SK-N-SH (cell line): Measurements from ENCODE around the gene ARHGEF3. TPM values are rescaled to one million over a fixed set of nuclear protein-coding genes. Genes with fewer than 3 reads are reported as not detected.
"Not testable (repeated sequence)": the region's sequence is repeated elsewhere in the genome, so short reads cannot be mapped to it uniquely, and the experiment has no call there.

Source experiments
- CTCF ChIA-PET: fragments of 300-600, 350-600 bp; formaldehyde crosslinking; extraction: SDS; loops from one replicate; lab custom pipeline; 2021; lab: Yijun Ruan, JAX
- POLR2A ChIA-PET: fragments of 350-600 bp; sonication (Branson Sonifier 250); formaldehyde crosslinking; extraction: SDS; loops from one replicate; lab custom pipeline; 2020; ENCODE audit warnings: antibody characterized with exemption, inconsistent platforms; lab: Yijun Ruan, JAX
- DNase-seq: peaks from one replicate; pipeline ENCODE4 v3.0.0; 2012
- H2AFZ ChIP-seq: fragments of 200-600 bp; sonication (generic); 2 replicates; pipeline ENCODE4 v1.8.1; 2016; ENCODE audit warnings: antibody characterized with exemption, mild to moderate bottlenecking, low read depth
- H3F3A ChIP-seq: fragments of 200-600 bp; sonication (generic); replicated peaks from 2 replicates; pipeline ENCODE3; 2016; ENCODE audit warnings: antibody characterized with exemption, mild to moderate bottlenecking; ENCODE audit not compliant: insufficient read depth
- H3K27ac ChIP-seq, 2 experiments: fragments of 200-500 bp in 1 of 2; fragments of 200-600 bp in 1 of 2; sonication (Bioruptor generic) in 1 of 2; sonication (generic), shearing (Covaris generic) in 1 of 2; 2 replicates each; pipeline versions ENCODE4 v1.5.1 to v1.6.1; 2014 to 2016; ENCODE audit warnings: low read depth in 2 of 2, inconsistent platforms in 1 of 2, low read length in 1 of 2, mild to moderate bottlenecking in 1 of 2, mixed read lengths in 1 of 2
- H3K27me3 ChIP-seq: fragments of 200-600 bp; sonication (generic), shearing (Covaris generic); 2 replicates; pipeline ENCODE4 v1.6.1; 2016; ENCODE audit warnings: mixed run types; ENCODE audit not compliant: insufficient read depth
- H3K36me3 ChIP-seq, 2 experiments: fragments of 200-500 bp in 1 of 2; fragments of 200-600 bp in 1 of 2; sonication (Bioruptor generic) in 1 of 2; sonication (generic) in 1 of 2; replicated peaks in 1 of 2; 2 replicates each; pipeline versions ENCODE3 to v1.5.1; 2014 to 2016; ENCODE audit warnings: low read length in 1 of 2, mild to moderate bottlenecking in 1 of 2; ENCODE audit not compliant: insufficient read depth in 2 of 2, control insufficient read depth in 1 of 2
- H3K4me1 ChIP-seq, 2 experiments: fragments of 200-500 bp in 1 of 2; fragments of 200-600 bp in 1 of 2; sonication (Bioruptor generic) in 1 of 2; sonication (generic), shearing (Covaris generic) in 1 of 2; 2 replicates each; pipeline versions ENCODE4 v1.5.1 to v1.6.1; 2014 to 2016; ENCODE audit warnings: low read depth in 1 of 2, low read length in 1 of 2, mixed run types in 1 of 2; ENCODE audit not compliant: insufficient read depth in 2 of 2, control insufficient read depth in 1 of 2
- H3K4me2 ChIP-seq: fragments of 200-600 bp; sonication (generic), shearing (Covaris generic); 2 replicates; pipeline ENCODE4 v1.6.1; 2017; ENCODE audit warnings: mixed run types
- H3K4me3 ChIP-seq, 2 experiments: fragments of 200-500 bp in 1 of 2; fragments of 200-600 bp in 1 of 2; sonication (Bioruptor generic) in 1 of 2; sonication (generic), shearing (Covaris generic) in 1 of 2; 2 replicates each; pipeline versions ENCODE4 v1.5.1 to v1.8.1; 2014 to 2016; ENCODE audit warnings: low read depth in 2 of 2, inconsistent platforms in 1 of 2, low read length in 1 of 2, mild to moderate bottlenecking in 1 of 2, mixed read lengths in 1 of 2, moderate library complexity in 1 of 2
- H3K79me2 ChIP-seq: fragments of 200-600 bp; sonication (generic); 2 replicates; pipeline ENCODE4 v1.8.1; 2017; ENCODE audit warnings: mild to moderate bottlenecking; ENCODE audit not compliant: insufficient read depth
- H3K9ac ChIP-seq: fragments of 200-600 bp; sonication (generic); 2 replicates; pipeline ENCODE4 v1.6.1; 2017; ENCODE audit warnings: mixed run types
- H3K9me2 ChIP-seq: fragments of 200-600 bp; sonication (generic); 2 replicates; pipeline ENCODE4 v1.6.1; 2017; ENCODE audit warnings: mixed run types
- H3K9me3 ChIP-seq: fragments of 200-600 bp; sonication (generic); 2 replicates; pipeline ENCODE4 v1.6.1; 2017; ENCODE audit warnings: mixed run types, mild to moderate bottlenecking, moderate library complexity
- H4K20me1 ChIP-seq: fragments of 200-600 bp; sonication (generic); 2 replicates; pipeline ENCODE4 v1.6.1; 2017; ENCODE audit warnings: mild to moderate bottlenecking, mixed run types; ENCODE audit not compliant: insufficient read depth
- FOSL2 ChIP-seq: IDR thresholded peaks from 2 replicates; pipeline ENCODE4 v1.4.0; 2012; ENCODE audit warnings: low read depth, mild to moderate bottlenecking, moderate library complexity, borderline replicate concordance
- FOXJ3 ChIP-seq: sonication (generic); formaldehyde crosslinking; IDR thresholded peaks from 2 replicates; pipeline ENCODE4 v1.5.1; 2020; ENCODE audit warnings: mild to moderate bottlenecking, missing genetic modification reagents
- FOXM1 ChIP-seq: IDR thresholded peaks from 2 replicates; pipeline ENCODE4 v1.4.0; 2012; ENCODE audit warnings: low read depth, mild to moderate bottlenecking
- MEF2A ChIP-seq: IDR thresholded peaks from 2 replicates; pipeline ENCODE4 v1.4.0; 2012; ENCODE audit warnings: low read depth, borderline replicate concordance
- NFIC ChIP-seq: IDR thresholded peaks from 2 replicates; pipeline ENCODE4 v1.4.0; 2012; ENCODE audit warnings: borderline replicate concordance
- NRF1 ChIP-seq: IDR thresholded peaks from 2 replicates; pipeline ENCODE4 v1.6.1; 2012; ENCODE audit warnings: low read depth, mild to moderate bottlenecking, low read length
- POLR2AphosphoS5 ChIP-seq: IDR thresholded peaks from 2 replicates; pipeline ENCODE4 v1.6.1; 2012; ENCODE audit warnings: low read depth, low read length
- RFX5 ChIP-seq: IDR thresholded peaks from 2 replicates; pipeline ENCODE4 v1.6.1; 2012; ENCODE audit warnings: mild to moderate bottlenecking, improper control_type of control experiment, low read length
- TAF1 ChIP-seq: IDR thresholded peaks from 2 replicates; pipeline ENCODE4 v1.6.1; 2012; ENCODE audit warnings: low read depth, mild to moderate bottlenecking, low read length, moderate library complexity, borderline replicate concordance
- WGBS: methylation state at CpG from one replicate; pipeline ENCODE4 v1.1.6; 2017; ENCODE audit warnings: low lambda C conversion rate; 5-methylcytosine and 5-hydroxymethylcytosine counted together
- polyA plus RNA-seq, 3 experiments: library from polyadenylated mRNA; depleted of rRNA; stranded (reverse); fragments of >200 nt; gene quantifications; 2 replicates each; pipeline ENCODE4 v1.2.3, GENCODE V29; 2012
- TF ChIP-seq, protein P1 (sequence below): IDR thresholded peaks from 2 replicates; pipeline ENCODE4 v1.6.1; 2012; ENCODE audit warnings: mild to moderate bottlenecking, low read depth, low read length, moderate library complexity
- TF ChIP-seq, protein P2 (sequence below): fragments of 200-600 bp; sonication (generic); IDR thresholded peaks from 2 replicates; pipeline ENCODE4 v1.6.1; 2017; ENCODE audit warnings: antibody characterized with exemption, mild to moderate bottlenecking, moderate library complexity

The ARHGEF3 gene
- polyA plus RNA-seq, 1 of the 3 experiments (the other 2 are of a cell fraction): 5.9 TPM

DNA sequence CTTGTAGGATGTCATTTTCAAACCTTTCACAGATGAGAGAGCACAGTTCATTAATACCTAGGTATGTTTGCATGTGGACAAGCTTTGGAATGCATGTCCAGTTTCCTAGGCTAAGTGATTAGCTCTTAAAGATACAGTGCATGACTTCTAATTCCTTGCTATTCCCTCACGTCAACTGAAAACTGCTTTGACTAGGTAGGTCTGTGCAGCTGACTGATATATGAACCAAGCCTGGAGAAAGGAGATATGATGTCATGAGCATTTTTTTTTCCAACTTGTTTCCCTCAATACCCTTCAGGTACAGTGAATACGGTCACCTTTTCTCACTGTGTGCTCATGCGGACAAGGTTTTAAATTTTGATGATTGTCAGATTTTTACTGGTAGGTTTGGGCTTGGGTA lies 77.1 kb downstream of the ARHGEF3 start:
- Histone ChIP-seq H3K27ac (no peak overlapping the region), H2AFZ (no peak overlapping the region), H3K27me3 (no peaks in the 10 kb centered on the region), H3K36me3 (peaks cover 0 to 30% of the 10 kb centered on the region in 2 experiments), H3K4me2 (no peak overlapping the region), H4K20me1 (no peaks in the 10 kb centered on the region), H3K4me1 (no peaks in the 10 kb centered on the region), H3K79me2 (no peaks in the 10 kb centered on the region)
- POLR2A ChIA-PET: no interaction called here
- CTCF ChIA-PET: interaction anchor here (1.7 to 2.4 kb wide), 2 partner anchors 75 to 264 kb away, joined by 4 to 6 read pairs; no protein-coding TSS in a partner anchor
- TF ChIP-seq FOXJ3 (CRISPR knock-in tag) (no peak), FOSL2 (no peak), RFX5 (no peak), NFIC (no peak), TAF1 (no peak), FOXM1 (no peak)
- TF ChIP-seq, all 33 proteins: peak for 0
- no peaks in the 10 kb centered on the region for H3F3A ChIP-seq
- no peaks in the 10 kb centered on the region for H3K9me3 ChIP-seq
- no peaks in the 10 kb centered on the region for H3K9me2 ChIP-seq
- no peak overlapping the region for H3K4me3 ChIP-seq
- 96% methylated on average over 3 of the region's 3 CpGs for WGBS
- DNase-seq: no peak
- H3K9ac ChIP-seq: no peak overlapping the region

DNA sequence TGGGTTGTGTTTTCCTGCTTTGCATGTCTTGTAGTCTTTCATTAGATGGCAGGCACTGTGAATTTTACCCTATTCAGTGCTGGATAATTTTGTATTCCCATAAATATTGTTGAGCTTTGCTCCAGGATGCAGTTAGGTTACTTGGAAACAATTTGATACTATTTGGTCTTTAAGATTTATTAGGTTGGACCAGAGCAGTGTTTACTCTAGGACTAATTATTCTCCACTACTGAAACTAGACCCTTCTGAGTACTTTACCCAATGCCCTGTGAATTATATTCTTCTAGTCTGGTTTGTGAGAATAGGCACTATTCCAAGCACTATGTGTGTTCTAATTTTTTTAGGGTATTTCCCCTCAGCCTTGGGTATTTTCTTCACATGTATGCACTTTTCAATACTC lies 80.9 kb downstream of the ARHGEF3 start:
- H3K4me2 ChIP-seq: no peak overlapping the region
- no peaks in the 10 kb centered on the region for H3K27me3 ChIP-seq
- DNase-seq: no peak
- no peak overlapping the region for H3K4me3 ChIP-seq
- H4K20me1 ChIP-seq: no peaks in the 10 kb centered on the region
- no peak overlapping the region for H2AFZ ChIP-seq
- H3K27ac ChIP-seq: no peak overlapping the region
- no peaks in the 10 kb centered on the region for H3K9me3 ChIP-seq
- H3K79me2 ChIP-seq: no peaks in the 10 kb centered on the region
- POLR2A ChIA-PET: no interaction called here
- CTCF ChIA-PET: interaction anchor here (1.0 to 1.5 kb wide), 3 partner anchors 16 to 272 kb away, joined by 3 read pairs; no protein-coding TSS in a partner anchor
- no peaks in the 10 kb centered on the region for H3K9me2 ChIP-seq
- H3K4me1 ChIP-seq: no peaks in the 10 kb centered on the region
- no peaks in the 10 kb centered on the region for H3F3A ChIP-seq
- H3K9ac ChIP-seq: no peak overlapping the region
- no peak for TF ChIP-seq NRF1
- no peak for TF ChIP-seq POLR2AphosphoS5
- TF ChIP-seq, protein P1, sequence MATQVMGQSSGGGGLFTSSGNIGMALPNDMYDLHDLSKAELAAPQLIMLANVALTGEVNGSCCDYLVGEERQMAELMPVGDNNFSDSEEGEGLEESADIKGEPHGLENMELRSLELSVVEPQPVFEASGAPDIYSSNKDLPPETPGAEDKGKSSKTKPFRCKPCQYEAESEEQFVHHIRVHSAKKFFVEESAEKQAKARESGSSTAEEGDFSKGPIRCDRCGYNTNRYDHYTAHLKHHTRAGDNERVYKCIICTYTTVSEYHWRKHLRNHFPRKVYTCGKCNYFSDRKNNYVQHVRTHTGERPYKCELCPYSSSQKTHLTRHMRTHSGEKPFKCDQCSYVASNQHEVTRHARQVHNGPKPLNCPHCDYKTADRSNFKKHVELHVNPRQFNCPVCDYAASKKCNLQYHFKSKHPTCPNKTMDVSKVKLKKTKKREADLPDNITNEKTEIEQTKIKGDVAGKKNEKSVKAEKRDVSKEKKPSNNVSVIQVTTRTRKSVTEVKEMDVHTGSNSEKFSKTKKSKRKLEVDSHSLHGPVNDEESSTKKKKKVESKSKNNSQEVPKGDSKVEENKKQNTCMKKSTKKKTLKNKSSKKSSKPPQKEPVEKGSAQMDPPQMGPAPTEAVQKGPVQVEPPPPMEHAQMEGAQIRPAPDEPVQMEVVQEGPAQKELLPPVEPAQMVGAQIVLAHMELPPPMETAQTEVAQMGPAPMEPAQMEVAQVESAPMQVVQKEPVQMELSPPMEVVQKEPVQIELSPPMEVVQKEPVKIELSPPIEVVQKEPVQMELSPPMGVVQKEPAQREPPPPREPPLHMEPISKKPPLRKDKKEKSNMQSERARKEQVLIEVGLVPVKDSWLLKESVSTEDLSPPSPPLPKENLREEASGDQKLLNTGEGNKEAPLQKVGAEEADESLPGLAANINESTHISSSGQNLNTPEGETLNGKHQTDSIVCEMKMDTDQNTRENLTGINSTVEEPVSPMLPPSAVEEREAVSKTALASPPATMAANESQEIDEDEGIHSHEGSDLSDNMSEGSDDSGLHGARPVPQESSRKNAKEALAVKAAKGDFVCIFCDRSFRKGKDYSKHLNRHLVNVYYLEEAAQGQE: no peak
- TF ChIP-seq, protein P2, sequence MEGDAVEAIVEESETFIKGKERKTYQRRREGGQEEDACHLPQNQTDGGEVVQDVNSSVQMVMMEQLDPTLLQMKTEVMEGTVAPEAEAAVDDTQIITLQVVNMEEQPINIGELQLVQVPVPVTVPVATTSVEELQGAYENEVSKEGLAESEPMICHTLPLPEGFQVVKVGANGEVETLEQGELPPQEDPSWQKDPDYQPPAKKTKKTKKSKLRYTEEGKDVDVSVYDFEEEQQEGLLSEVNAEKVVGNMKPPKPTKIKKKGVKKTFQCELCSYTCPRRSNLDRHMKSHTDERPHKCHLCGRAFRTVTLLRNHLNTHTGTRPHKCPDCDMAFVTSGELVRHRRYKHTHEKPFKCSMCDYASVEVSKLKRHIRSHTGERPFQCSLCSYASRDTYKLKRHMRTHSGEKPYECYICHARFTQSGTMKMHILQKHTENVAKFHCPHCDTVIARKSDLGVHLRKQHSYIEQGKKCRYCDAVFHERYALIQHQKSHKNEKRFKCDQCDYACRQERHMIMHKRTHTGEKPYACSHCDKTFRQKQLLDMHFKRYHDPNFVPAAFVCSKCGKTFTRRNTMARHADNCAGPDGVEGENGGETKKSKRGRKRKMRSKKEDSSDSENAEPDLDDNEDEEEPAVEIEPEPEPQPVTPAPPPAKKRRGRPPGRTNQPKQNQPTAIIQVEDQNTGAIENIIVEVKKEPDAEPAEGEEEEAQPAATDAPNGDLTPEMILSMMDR: no peak
- TF ChIP-seq MEF2A: no peak
- H3K36me3 ChIP-seq: no peaks in the 10 kb centered on the region

DNA sequence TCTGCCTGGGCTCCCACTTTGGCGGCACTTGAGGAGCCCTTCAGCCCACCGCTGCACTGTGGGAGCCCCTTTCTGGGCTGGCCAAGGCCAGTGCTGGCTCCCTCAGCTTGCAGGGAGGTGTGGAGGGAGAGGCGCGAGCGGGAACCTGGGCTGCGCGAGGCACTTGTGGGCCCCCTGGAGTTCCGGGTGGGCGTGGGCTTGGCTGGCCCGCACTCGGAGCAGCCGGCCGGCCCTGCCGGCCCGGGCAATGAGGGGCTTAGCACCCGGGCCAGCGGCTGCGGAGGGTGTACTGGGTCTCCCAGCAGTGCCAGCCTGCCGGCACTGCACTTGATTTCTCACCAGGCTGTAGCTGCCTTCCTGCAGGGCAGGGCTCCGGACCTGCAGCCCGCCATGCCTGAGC lies 82.9 kb downstream of the ARHGEF3 start:
- H3K4me3 ChIP-seq, H2AFZ ChIP-seq, H3K36me3 ChIP-seq, H3K9me2 ChIP-seq, H3K9me3 ChIP-seq, H3K4me1 ChIP-seq, H4K20me1 ChIP-seq, H3K27me3 ChIP-seq, CTCF ChIA-PET, H3K9ac ChIP-seq, H3K4me2 ChIP-seq, H3K79me2 ChIP-seq, H3F3A ChIP-seq, H3K27ac ChIP-seq, DNase-seq: not testable (repeated sequence)
- 87% methylated on average over 9 of the region's 21 CpGs for WGBS
- POLR2A ChIA-PET: interaction anchor here (0.6 kb wide), 1 partner anchor 8 kb away, joined by 3 read pairs; no protein-coding TSS in a partner anchor
